Panc1 (cell line): ENCODE results near the gene SLC25A45.

ENCODE experiments used
- CTCF ChIP-seq: fragments of 450-650 bp; IDR thresholded peaks from 2 replicates; pipeline ENCODE4 v1.5.1; 2017; ENCODE audit warnings: mild to moderate bottlenecking
- POLR2AphosphoS5 ChIP-seq: IDR thresholded peaks from 2 replicates; pipeline ENCODE4 v1.6.1; 2012; ENCODE audit warnings: mild to moderate bottlenecking, low read depth, low read length, moderate library complexity
- SIN3A ChIP-seq: IDR thresholded peaks from 2 replicates; pipeline ENCODE4 v1.6.1; 2012; ENCODE audit warnings: low read depth, mild to moderate bottlenecking, low read length, moderate library complexity, borderline replicate concordance; ENCODE audit not compliant: insufficient read depth

GRCh38 chr11:65377036-65377435 lies 5.4 kb downstream of the SLC25A45 start:
- no peak for TF ChIP-seq SIN3A
- no peak for TF ChIP-seq CTCF
- TF ChIP-seq POLR2AphosphoS5: no peak
